Esophagus muscularis mucosa (tissue), 4 donors: Measurements from ENCODE around the gene EXOC3. TPM values are rescaled to one million over a fixed set of nuclear protein-coding genes. Genes with fewer than 3 reads are reported as not detected.

Source experiments
- DNase-seq: peaks from one replicate; pipeline ENCODE4 v3.0.0-alpha.2; 2017; ENCODE audit errors: extremely low spot score
- H3K27ac ChIP-seq, 4 donors: fragments of 200-600 bp; sonication (generic); replicated peaks in 1 of 4; 1 replicate in 3 of 4; 2 replicates in 1 of 4; pipeline ENCODE4 v1.5.1; 2016 to 2019; ENCODE audit warnings: mild to moderate bottlenecking in 1 of 4
- H3K27me3 ChIP-seq, 4 donors: fragments of 200-600 bp; sonication (generic); one replicate each; pipeline versions ENCODE4 v1.5.1 to v1.6.0; 2016 to 2019
- H3K36me3 ChIP-seq, 4 donors: fragments of 200-600 bp; sonication (generic); one replicate each; pipeline ENCODE4 v1.5.1; 2016 to 2019
- H3K4me1 ChIP-seq, 4 donors: fragments of 200-600 bp; sonication (generic); one replicate each; pipeline ENCODE4 v1.5.1; 2016 to 2019
- H3K4me3 ChIP-seq, 4 donors: fragments of 200-600 bp; sonication (generic); 1 replicate in 2 of 4; 2 replicates in 2 of 4; pipeline ENCODE4 v1.5.1; 2016 to 2019; ENCODE audit warnings: mild to moderate bottlenecking in 4 of 4, moderate library complexity in 1 of 4
- H3K9me3 ChIP-seq, 4 donors: fragments of 200-600 bp; sonication (generic); 1 replicate in 3 of 4; 2 replicates in 1 of 4; pipeline ENCODE4 v1.5.1; 2016 to 2019
- CTCF ChIP-seq, 3 experiments: fragments of 200-600 bp in 2 of 3; fragments of 450-650 bp in 1 of 3; sonication (generic) in 2 of 3; IDR thresholded peaks; one replicate each; pipeline ENCODE4 v1.5.1; 2017 to 2019; ENCODE audit warnings: antibody characterized with exemption in 3 of 3, mild to moderate bottlenecking in 2 of 3, moderate library complexity in 1 of 3
- EP300 ChIP-seq: sonication (generic); formaldehyde crosslinking; IDR thresholded peaks from one replicate; pipeline ENCODE4 v1.6.1; 2017; ENCODE audit warnings: antibody characterized with exemption
- POLR2A ChIP-seq: fragments of 450-650 bp; IDR thresholded peaks from one replicate; pipeline ENCODE4 v1.6.1; 2017; ENCODE audit warnings: antibody characterized with exemption, moderate library complexity, mild to moderate bottlenecking, low read depth
- POLR2AphosphoS5 ChIP-seq, 2 donors: sonication (generic); formaldehyde crosslinking; IDR thresholded peaks; one replicate each; pipeline ENCODE4 v1.6.1; 2017; ENCODE audit warnings: antibody characterized with exemption in 2 of 2
- WGBS: methylation state at CpG from one replicate; pipeline ENCODE4 v1.1.5; 2018; 5-methylcytosine and 5-hydroxymethylcytosine counted together
- intact Hi-C: fragments of 100-400 bp; cut with DNase I; formaldehyde crosslinking; loops from one replicate; pipeline ENCODE4 v1.15.1; 2023
- total RNA-seq, 4 donors: library from RNA; depleted of rRNA; stranded (reverse); fragments of >200 nt; gene quantifications; one replicate each; pipeline versions ENCODE4 v1.1.0 to v1.2.1, GENCODE V29; 2016

EXOC3 gene
- total RNA-seq, 4 donors from 2014 or later: 48.6 to 82.1 (median 59.3) TPM

- H3K4me3 ChIP-seq: no peak overlapping the region
- intact Hi-C loops: no loop called here
- H3K4me1 ChIP-seq: no peaks in the 10 kb centered on the region
- H3K9me3 ChIP-seq: no peaks in the 10 kb centered on the region
- 95% methylated on average over 24 of the region's 24 CpGs for WGBS
- no peaks in the 10 kb centered on the region for H3K27me3 ChIP-seq
- TF ChIP-seq POLR2AphosphoS5 (IDR thresholded peaks at IDR 0.05) (no peak), EP300 (no peak), CTCF (IDR thresholded peaks at IDR 0.05) (no peak)
- DNase-seq: no peak
- H3K36me3 ChIP-seq: peaks cover 54 to 98% (median 92%) of the 10 kb centered on the region in 4 donors
- H3K27ac ChIP-seq: no peak overlapping the region
Observed at GRCh38 chr5:462051-462481, 19.1 kb downstream of the EXOC3 start.

GRCh38 chr5:463301-463700, 20.3 kb downstream of the EXOC3 start:
- intact Hi-C loops: no loop called here
- H3K36me3 ChIP-seq: peaks cover 44 to 87% (median 81%) of the 10 kb centered on the region in 4 donors
- 81% methylated on average over 7 of the region's 7 CpGs for WGBS
- no peaks in the 10 kb centered on the region for H3K9me3 ChIP-seq
- no peaks in the 10 kb centered on the region for H3K4me1 ChIP-seq
- H3K4me3 ChIP-seq: no peak overlapping the region
- H3K27me3 ChIP-seq: no peaks in the 10 kb centered on the region
- DNase-seq: no peak
- no peak overlapping the region for H3K27ac ChIP-seq
- TF ChIP-seq POLR2A: no peak
- TF ChIP-seq CTCF (IDR thresholded peaks at IDR 0.05): no peak
- TF ChIP-seq POLR2AphosphoS5 (IDR thresholded peaks at IDR 0.05): no peak
- TF ChIP-seq EP300: no peak

- Histone ChIP-seq H3K4me3 (no peak overlapping the region), H3K27me3 (no peaks in the 10 kb centered on the region), H3K27ac (no peak overlapping the region), H3K36me3 (peaks cover 43 to 81% (median 75%) of the 10 kb centered on the region in 4 donors), H3K4me1 (no peaks in the 10 kb centered on the region), H3K9me3 (no peaks in the 10 kb centered on the region)
- 86% methylated on average over 18 of the region's 18 CpGs for WGBS
- no peak for TF ChIP-seq POLR2A
- no peak for TF ChIP-seq POLR2AphosphoS5 (IDR thresholded peaks at IDR 0.05)
- TF ChIP-seq CTCF (IDR thresholded peaks at IDR 0.05): no peak
- TF ChIP-seq EP300: no peak
- no peak for DNase-seq
- intact Hi-C loops: no loop called here
Observed at GRCh38 chr5:463952-464351, 21.0 kb downstream of the EXOC3 start.

GRCh38 chr5:464446-464842, 21.5 kb downstream of the EXOC3 start:
- H3K27ac ChIP-seq: no peak overlapping the region
- intact Hi-C loops: no loop called here
- H3K4me1 ChIP-seq: no peaks in the 10 kb centered on the region
- DNase-seq: no peak
- H3K27me3 ChIP-seq: no peaks in the 10 kb centered on the region
- H3K9me3 ChIP-seq: no peaks in the 10 kb centered on the region
- peaks cover 42 to 81% (median 72%) of the 10 kb centered on the region in 4 donors for H3K36me3 ChIP-seq
- no peak for TF ChIP-seq EP300
- TF ChIP-seq POLR2A: no peak
- no peak for TF ChIP-seq CTCF (IDR thresholded peaks at IDR 0.05)
- no peak for TF ChIP-seq POLR2AphosphoS5 (IDR thresholded peaks at IDR 0.05)
- 91% methylated on average over 14 of the region's 19 CpGs for WGBS
- no peak overlapping the region for H3K4me3 ChIP-seq

- Histone ChIP-seq H3K36me3 (peaks cover 36 to 81% (median 66%) of the 10 kb centered on the region in 4 donors), H3K4me3 (no peak overlapping the region)
Observed at GRCh38 chr5:464843-465590, 22.0 kb downstream of the EXOC3 start.

More at GRCh38 chr5:464843-465590, 22.0 kb downstream of the EXOC3 start:
- Histone ChIP-seq H3K27ac (no peak overlapping the region), H3K9me3 (no peaks in the 10 kb centered on the region), H3K4me1 (peaks cover 0 to 2% (median 0%) of the 10 kb centered on the region in 4 donors), H3K27me3 (no peaks in the 10 kb centered on the region)
- DNase-seq: no peak
- TF ChIP-seq CTCF (IDR thresholded peaks at IDR 0.05) (no peak), POLR2A (no peak), POLR2AphosphoS5 (IDR thresholded peaks at IDR 0.05) (no peak), EP300 (no peak)
- intact Hi-C loops: no loop called here
- WGBS: 96% methylated on average over 38 of the region's 63 CpGs
